HG02852 (cell line): ENCODE measurements around the gene PCDHGA10.
"Not testable (repeated sequence)": the region's sequence is repeated elsewhere in the genome, so short reads cannot be mapped to it uniquely, and the experiment has no call there.

Experiments used
- ATAC-seq: cut with Tn5 transposase; IDR thresholded peaks from one replicate; pipeline ENCODE4 v1.9.1; 2021; ENCODE audit warnings: mild to moderate bottlenecking, moderate library complexity; ENCODE audit not compliant: unreplicated experiment

The PCDHGA10 gene

GRCh38 chr5:141412854-141413539, at the start of gene PCDHGA10:
TSS of gene PCDHGA10 (plus strand) at chr5:141412987. CDS start at chr5:141413176, 189 bp downstream.
- ATAC-seq: peak; percentile 65

- no peak for ATAC-seq
Measured at GRCh38 chr5:141363952-141364660, 48.7 kb upstream of the PCDHGA10 start, which contains the start of gene PCDHGA5. TSS of gene PCDHGA5 (plus strand) at chr5:141364162. CDS start at chr5:141364331, 169 bp downstream.

DNA sequence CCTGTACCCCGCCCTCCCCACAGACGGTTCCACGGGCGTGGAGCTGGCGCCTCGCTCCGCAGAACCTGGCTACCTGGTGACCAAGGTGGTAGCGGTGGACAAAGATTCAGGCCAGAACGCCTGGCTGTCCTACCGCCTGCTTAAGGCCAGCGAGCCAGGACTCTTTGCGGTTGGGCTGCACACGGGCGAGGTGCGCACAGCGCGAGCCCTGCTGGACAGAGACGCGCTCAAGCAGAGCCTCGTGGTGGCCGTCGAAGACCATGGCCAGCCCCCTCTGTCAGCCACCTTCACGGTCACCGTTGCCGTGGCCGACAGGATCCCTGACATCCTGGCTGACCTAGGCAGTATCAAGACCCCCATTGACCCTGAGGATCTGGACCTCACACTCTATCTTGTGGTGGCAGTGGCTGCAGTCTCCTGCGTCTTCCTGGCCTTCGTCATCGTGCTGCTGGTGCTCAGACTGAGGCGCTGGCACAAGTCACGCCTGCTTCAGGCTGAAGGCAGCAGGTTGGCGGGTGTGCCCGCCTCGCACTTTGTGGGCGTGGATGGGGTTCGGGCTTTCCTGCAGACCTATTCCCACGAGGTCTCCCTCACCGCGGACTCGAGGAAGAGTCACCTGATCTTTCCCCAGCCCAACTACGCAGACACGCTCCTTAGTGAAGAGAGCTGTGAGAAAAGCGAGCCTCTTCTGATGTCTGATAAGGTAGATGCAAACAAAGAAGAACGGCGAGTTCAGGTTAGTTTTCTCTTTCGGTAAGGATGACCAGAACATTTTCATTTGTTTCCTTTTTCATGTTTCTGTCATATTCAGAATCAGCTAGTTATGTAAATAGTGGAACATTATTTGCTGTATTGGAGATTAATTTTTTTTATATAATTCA, 46.5 kb upstream of the PCDHGA10 start:
- ATAC-seq: no peak

GRCh38 chr5:141369994-141370848, 42.6 kb upstream of the PCDHGA10 start, which contains the start of gene PCDHGB3:
TSS of gene PCDHGB3 (plus strand) at chr5:141370242. CDS start at chr5:141370395, 153 bp downstream.
- peak; percentile 77 for ATAC-seq

GRCh38 chr5:141371572-141372475, 41.0 kb upstream of the PCDHGA10 start:
- ATAC-seq: no peak

DNA sequence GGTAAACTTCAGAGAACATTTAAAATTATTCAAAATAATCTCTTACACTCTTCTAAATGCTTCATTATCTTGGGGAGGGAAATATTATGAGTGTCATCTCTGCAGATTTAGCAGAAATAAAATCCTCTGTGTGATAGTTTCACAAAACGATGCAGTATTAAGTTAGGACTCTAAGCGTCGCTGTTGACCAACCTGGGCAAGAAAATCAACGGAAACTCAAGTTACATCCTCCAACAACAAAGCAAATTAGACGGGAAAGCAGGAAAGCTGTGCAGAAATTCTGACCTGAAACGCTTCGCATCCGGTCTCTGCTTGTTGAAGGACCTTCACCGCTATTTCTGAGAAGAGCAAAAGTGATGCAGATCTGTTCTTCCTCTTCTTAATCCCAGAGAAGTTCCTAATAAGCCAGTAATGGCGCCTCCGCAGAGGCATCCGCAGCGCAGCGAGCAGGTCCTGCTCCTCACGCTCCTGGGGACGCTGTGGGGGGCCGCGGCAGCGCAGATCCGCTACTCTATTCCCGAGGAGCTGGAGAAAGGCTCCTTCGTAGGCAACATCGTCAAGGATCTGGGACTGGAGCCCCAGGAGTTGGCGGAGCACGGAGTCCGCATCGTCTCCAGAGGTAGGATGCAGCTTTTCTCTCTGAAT, 39.0 kb upstream of the PCDHGA10 start, which contains the start of gene PCDHGA6:
TSS of gene PCDHGA6 (plus strand) at position 219 of the 645 bp plus-strand sequence. CDS start at position 412, 193 bp downstream.
- ATAC-seq: no peak

DNA sequence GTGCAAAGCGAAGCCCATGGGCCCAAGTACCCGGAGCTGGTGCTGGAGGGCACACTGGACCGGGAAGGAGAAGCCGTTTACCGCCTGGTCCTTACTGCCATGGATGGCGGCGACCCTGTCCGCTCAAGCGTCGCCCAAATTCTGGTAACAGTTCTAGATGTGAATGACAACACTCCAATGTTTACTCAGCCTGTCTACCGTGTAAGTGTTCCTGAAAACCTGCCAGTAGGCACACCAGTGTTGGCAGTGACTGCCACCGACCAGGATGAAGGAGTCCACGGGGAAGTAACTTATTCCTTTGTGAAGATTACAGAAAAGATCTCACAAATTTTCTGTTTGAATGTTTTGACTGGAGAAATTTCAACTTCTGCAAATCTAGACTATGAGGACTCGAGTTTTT, 38.2 kb upstream of the PCDHGA10 start:
- ATAC-seq: no peak

GRCh38 chr5:141375444-141376155, 37.2 kb upstream of the PCDHGA10 start:
- not testable (repeated sequence) for ATAC-seq

DNA sequence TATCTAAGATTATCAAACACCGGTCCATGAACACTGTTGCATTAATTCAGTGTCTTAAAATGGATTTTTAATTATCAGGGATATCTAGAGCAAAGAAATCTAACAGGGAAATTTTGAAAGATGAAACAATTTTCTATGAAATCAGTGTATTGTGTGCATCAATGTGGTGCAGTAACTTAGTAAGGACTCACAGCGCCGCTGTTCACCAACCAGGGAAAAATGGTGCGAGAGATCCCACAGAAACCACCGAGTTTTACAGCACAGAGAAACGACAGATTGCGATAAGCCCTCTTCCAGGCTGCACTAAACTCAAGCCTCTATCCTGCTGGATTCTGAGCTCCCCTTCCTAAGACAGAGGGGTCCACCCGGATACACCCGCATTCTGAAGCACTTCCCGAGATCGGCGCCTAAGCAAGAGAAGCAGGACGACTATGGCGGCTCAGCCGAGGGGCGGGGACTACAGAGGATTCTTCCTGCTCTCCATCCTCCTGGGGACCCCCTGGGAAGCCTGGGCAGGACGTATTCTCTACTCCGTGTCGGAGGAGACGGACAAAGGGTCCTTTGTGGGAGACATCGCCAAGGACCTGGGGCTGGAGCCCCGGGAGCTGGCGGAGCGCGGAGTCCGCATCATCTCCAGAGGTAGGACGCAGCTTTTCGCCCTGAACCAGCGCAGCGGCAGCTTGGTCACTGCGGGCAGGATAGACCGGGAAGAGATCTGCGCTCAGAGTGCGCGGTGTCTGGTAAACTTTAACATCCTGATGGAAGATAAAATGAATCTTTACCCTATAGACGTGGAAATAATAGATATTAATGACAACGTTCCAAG, 30.1 kb upstream of the PCDHGA10 start, which contains the start of gene PCDHGA7:
TSS of gene PCDHGA7 (plus strand) at position 274 of the 826 bp plus-strand sequence. CDS start at position 432, 158 bp downstream.
- ATAC-seq: no peak

DNA sequence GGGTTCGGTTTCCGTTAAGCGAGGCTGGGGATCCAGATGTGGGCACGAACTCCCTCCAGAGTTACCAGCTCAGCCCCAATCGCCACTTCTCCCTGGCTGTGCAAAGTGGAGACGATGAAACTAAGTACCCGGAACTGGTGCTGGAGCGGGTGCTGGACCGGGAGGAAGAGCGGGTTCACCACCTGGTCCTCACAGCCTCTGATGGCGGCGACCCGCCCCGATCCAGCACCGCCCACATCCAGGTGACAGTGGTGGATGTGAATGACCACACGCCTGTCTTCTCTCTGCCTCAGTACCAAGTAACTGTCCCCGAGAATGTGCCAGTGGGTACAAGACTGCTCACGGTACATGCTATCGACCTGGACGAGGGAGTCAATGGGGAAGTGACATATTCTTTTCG, 29.4 kb upstream of the PCDHGA10 start:
- ATAC-seq: no peak

DNA sequence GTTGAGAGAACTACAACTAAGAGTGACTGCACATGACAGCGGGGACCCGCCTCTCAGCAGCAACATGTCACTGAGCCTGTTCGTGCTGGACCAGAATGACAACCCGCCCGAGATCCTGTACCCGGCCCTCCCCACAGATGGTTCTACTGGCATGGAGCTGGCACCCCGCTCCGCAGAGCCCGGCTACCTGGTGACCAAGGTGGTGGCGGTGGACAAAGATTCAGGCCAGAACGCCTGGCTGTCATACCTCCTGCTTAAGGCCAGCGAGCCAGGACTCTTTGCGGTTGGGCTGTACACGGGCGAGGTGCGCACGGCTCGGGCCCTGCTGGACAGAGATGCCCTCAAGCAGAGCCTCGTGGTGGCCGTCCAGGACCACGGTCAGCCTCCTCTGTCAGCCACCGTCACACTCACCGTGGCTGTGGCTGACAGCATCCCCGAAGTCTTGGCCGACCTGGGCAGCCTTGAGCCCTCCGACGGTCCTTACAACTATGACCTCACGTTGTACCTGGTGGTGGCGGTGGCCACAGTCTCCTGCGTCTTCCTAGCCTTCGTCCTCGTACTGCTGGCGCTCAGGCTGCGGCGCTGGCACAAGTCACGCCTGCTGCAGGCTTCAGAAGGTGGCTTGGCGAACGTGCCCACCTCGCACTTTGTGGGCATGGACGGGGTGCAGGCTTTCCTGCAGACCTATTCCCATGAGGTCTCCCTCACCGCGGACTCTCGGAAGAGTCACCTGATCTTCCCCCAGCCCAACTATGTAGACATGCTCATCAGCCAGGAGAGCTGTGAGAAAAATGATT, 28.1 kb upstream of the PCDHGA10 start:
- ATAC-seq: no peak

DNA sequence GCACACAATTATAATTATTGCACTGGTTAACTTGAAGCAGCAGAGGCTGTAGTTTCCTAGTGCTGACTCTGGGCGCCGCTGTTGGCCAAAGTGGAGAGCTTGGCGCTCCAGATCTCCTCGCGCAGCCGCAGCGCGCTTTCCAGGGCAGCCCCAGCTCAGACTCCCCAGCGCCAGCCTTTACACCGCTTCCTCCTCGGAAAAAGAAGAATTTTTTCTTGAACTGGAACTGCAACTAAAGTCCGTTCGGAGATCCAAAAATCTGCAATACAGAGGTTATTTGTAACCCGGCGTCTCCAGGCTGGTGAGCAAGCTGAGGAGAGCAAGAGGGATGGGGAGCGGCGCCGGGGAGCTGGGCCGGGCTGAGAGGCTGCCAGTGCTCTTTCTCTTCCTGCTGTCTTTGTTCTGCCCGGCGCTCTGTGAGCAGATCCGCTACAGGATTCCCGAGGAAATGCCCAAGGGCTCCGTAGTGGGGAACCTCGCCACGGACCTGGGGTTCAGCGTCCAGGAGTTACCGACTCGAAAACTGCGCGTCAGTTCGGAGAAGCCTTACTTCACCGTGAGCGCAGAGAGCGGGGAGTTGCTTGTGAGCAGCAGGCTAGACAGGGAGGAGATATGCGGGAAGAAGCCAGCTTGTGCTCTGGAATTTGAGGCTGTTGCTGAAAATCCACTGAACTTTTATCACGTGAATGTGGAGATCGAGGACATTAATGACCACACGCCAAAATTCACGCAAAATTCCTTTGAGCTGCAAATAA, 25.1 kb upstream of the PCDHGA10 start, which contains the start of gene PCDHGB4:
TSS of gene PCDHGB4 (plus strand) at position 142 of the 755 bp plus-strand sequence. CDS start at position 329, 187 bp downstream.
- ATAC-seq: peak; percentile 87

DNA sequence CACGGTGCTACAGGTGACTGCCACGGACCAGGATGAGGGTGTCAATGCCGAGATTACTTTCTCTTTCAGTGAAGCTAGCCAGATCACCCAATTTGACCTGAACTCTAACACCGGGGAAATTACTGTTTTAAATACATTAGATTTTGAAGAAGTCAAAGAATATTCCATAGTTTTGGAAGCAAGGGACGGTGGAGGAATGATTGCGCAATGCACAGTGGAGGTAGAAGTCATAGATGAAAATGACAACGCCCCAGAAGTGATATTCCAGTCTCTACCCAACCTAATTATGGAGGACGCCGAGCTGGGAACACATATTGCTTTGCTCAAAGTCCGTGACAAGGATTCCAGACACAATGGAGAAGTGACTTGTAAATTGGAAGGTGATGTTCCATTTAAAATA, 24.1 kb upstream of the PCDHGA10 start:
- ATAC-seq: no peak

- no peak for ATAC-seq
Measured at GRCh38 chr5:141389153-141390042, 23.4 kb upstream of the PCDHGA10 start.
